Naive thymus-derived CD8-positive, alpha-beta T cell (primary cell): ENCODE results near the gene CFAP161. TPM values are rescaled to one million over a fixed set of nuclear protein-coding genes. Genes with fewer than 3 reads are reported as not detected.

Source experiments
- ATAC-seq, 2 donors: fragments of 150-1000 bp; cut with Tn5 transposase in 1 of 2; sonication (Bioruptor Pico), chemical (Tn5 transposase) in 1 of 2; 1 replicate in 1 of 2; 2 replicates in 1 of 2; pipeline ENCODE4 v1.10.0; 2021; ENCODE audit warnings: mild to moderate bottlenecking in 2 of 2, moderate library complexity in 2 of 2
- POLR2A ChIA-PET: fragments of 350-600 bp; sonication (Branson Sonifier 250); formaldehyde crosslinking; loops from one replicate; lab custom pipeline; 2021; ENCODE audit warnings: antibody characterized with exemption; lab: Charles Lee
- DNase-seq, 10 donors: peaks; one replicate each; pipeline versions ENCODE4 v3.0.0 to v3.0.0-alpha.2; 2020 to 2022
- H3K27ac Mint-ChIP-seq, 10 donors: one replicate each; pipeline ENCODE4 v1.8.0; 2020 to 2022; ENCODE audit warnings: mild to moderate bottlenecking in 10 of 10, mixed read lengths in 10 of 10, moderate library complexity in 4 of 10, inconsistent platforms in 1 of 10
- H3K27me3 Mint-ChIP-seq, 5 donors: one replicate each; pipeline ENCODE4 v1.8.0; 2021 to 2022; ENCODE audit warnings: mixed read lengths in 5 of 5
- H3K36me3 Mint-ChIP-seq, 3 donors: one replicate each; pipeline ENCODE4 v1.8.0; 2020 to 2022; ENCODE audit warnings: mixed read lengths in 3 of 3, mild to moderate bottlenecking in 2 of 3, inconsistent platforms in 1 of 3
- H3K4me1 Mint-ChIP-seq, 4 donors: one replicate each; pipeline ENCODE4 v1.8.0; 2021 to 2022; ENCODE audit warnings: mixed read lengths in 4 of 4
- H3K4me3 Mint-ChIP-seq, 10 donors: one replicate each; pipeline ENCODE4 v1.8.0; 2020 to 2022; ENCODE audit warnings: mild to moderate bottlenecking in 10 of 10, mixed read lengths in 10 of 10, moderate library complexity in 6 of 10, inconsistent platforms in 1 of 10
- H3K9me3 Mint-ChIP-seq, 9 donors: one replicate each; pipeline ENCODE4 v1.8.0; 2020 to 2022; ENCODE audit warnings: mixed read lengths in 9 of 9, mild to moderate bottlenecking in 3 of 9, inconsistent platforms in 1 of 9, moderate library complexity in 1 of 9
- polyA plus RNA-seq, 3 donors: library from polyadenylated mRNA; unstranded; fragments of 300-500 nt; fragmentation: Illumina TruSeq; gene quantifications; one replicate each; pipeline ENCODE4 v1.2.3, GENCODE V29; 2021
- total RNA-seq, 8 experiments: library from RNA in 2 of 8; stranded (reverse) in 2 of 8; gene quantifications; one replicate each; pipeline ENCODE4 v1.2.3 and lab custom pipeline; 2021 to 2026

Gene CFAP161
- total and polyA plus RNA-seq, 5 experiments from 2014 or later, result 0.21 TPM; not detected in 4

- Mint-ChIP-seq H3K27ac (no peak overlapping the region), H3K36me3 (peaks cover 0 to 6% (median 0%) of the 10 kb centered on the region in 3 donors), H3K4me1 (peaks cover 0 to 18% (median 7%) of the 10 kb centered on the region in 4 donors), H3K4me3 (no peak overlapping the region), H3K9me3 (no peaks in the 10 kb centered on the region), H3K27me3 (peaks cover 27 to 56% (median 41%) of the 10 kb centered on the region in 5 donors)
- POLR2A ChIA-PET, result no interaction called here
- DNase-seq, result no peak
- ATAC-seq, result no peak
Measured at GRCh38 chr15:81097116-81097889, 36.8 kb upstream of the CFAP161 start.

- peak overlapping the region in 1 of 10 donors; percentile 1 for H3K27ac Mint-ChIP-seq
- H3K27me3 Mint-ChIP-seq, result peaks cover 25 to 56% (median 36%) of the 10 kb centered on the region in 5 donors
- DNase-seq (no peak), ATAC-seq (no peak)
- no peaks in the 10 kb centered on the region for H3K9me3 Mint-ChIP-seq
- H3K4me1 Mint-ChIP-seq, result peaks cover 0 to 18% (median 7%) of the 10 kb centered on the region in 4 donors
- H3K4me3 Mint-ChIP-seq, result no peak overlapping the region
- POLR2A ChIA-PET, result no interaction called here
- peaks cover 0 to 6% (median 0%) of the 10 kb centered on the region in 3 donors for H3K36me3 Mint-ChIP-seq
Measured at GRCh38 chr15:81097890-81098280, 36.2 kb upstream of the CFAP161 start.

DNA sequence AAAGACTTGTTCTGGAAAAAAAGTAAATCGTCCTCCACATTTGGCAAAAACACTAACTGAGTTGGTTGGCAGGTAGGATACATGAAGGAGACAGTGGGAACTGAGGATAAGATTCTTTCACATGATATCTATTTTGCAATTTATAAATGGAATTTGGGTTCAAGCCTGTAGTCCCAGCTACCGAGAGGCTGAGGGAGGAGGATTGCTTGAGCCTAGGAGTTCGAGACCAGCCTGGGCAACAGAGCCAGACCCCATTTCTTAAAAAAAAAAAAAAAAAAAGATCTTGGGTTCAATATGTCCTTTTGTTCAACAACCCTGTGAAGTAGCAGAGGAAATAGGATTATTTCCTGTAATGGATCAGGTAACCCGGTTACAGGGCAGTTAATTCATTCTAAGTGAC lies 35.7 kb upstream of the CFAP161 start:
- Mint-ChIP-seq H3K4me1 (peaks cover 0 to 18% (median 7%) of the 10 kb centered on the region in 4 donors), H3K27me3 (peaks cover 25 to 56% (median 35%) of the 10 kb centered on the region in 5 donors), H3K4me3 (no peak overlapping the region), H3K27ac (peak overlapping the region in 1 of 10 donors; percentile 1), H3K9me3 (no peaks in the 10 kb centered on the region), H3K36me3 (peaks cover 0 to 6% (median 0%) of the 10 kb centered on the region in 3 donors)
- ATAC-seq (no peak), DNase-seq (no peak)
- POLR2A ChIA-PET, result no interaction called here

DNA sequence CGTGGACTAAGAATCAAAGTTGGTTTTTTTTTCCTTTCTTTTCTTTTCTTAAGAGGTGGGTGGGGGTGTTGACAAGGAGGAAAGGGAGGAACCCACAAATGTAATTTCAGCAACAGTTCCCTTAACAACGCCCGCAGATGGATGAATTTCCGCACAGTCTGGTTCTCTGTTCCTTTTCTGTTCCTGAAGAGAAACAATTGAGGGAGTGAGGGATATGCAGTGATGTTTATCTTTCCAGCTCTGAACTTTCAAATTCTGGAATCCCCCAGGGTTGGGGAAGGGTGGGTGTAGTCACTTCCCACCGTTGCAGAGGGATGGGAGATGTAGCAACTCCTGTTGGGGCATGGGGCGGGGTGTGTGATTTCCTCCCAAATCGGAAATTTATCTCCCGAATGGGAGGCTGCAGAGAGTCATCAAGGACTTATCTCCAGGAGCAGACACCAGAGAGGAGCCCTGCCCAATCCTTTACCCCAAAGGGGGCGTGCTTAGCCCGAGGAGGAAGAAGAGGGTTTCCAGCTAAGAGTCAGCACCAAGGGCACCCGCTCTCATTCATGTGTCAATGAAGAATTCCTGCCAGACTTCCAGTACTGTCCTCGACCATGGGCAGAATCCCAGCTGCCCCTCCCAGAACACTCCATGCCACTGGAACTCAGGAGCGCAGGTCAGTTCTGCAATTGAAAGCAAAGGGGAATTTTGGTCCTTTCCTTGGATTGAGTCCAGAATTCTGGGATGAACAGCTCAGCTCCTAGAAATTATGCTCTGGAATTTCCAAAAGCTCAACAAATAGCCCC lies 35.0 kb upstream of the CFAP161 start:
- Mint-ChIP-seq H3K36me3 (peaks cover 0 to 6% (median 0%) of the 10 kb centered on the region in 3 donors), H3K4me3 (no peak overlapping the region), H3K4me1 (peaks cover 0 to 18% (median 7%) of the 10 kb centered on the region in 4 donors), H3K27ac (peak overlapping the region in 1 of 10 donors; percentile 15), H3K27me3 (peaks cover 25 to 52% (median 33%) of the 10 kb centered on the region in 5 donors), H3K9me3 (no peaks in the 10 kb centered on the region)
- no peak for ATAC-seq
- DNase-seq, result no peak
- POLR2A ChIA-PET, result no interaction called here

DNA sequence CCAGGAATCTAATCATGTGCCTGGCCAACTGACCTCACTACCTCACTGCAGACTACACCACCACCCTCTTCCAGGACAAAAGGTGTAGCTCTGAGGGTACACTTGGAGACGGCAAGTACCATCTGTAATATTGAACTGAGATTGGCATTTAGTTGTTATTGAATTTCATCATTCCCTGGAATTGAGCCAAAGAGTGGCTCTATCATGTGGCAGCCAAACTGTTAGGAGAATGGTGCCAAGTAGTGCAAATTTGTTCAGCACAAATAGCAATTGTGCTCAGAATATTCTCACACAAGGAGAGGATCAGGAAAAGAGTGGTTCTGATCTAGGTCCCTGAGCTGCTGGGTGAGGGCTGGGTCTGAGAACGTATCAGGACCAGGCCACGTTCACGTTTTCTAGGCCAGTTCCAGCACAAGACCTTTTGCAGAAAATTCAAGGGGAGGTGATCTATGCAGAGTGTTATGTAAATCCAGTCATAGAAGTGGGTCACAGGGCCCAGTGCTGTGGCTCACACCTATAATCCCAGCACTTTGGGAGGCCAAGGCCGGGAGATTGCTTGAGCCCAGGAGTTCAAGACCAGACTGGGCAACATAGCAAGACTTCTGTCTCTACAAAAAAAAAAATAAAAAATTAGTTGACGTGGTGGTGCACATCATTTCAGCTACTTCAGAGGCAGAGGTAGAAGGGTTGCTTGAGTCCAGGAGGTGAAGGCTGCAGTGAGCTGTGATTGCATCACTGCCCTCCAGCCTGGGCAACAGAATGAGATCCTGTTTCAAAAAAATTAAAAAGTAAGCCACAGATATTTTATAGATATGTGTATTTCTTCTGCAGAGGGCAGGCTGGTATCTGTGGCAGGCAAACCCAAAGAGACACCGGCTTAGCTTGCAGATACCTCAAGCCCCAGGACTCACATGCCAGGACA lies 31.9 kb upstream of the CFAP161 start:
- Mint-ChIP-seq H3K36me3 (no peaks in the 10 kb centered on the region), H3K4me1 (peaks cover 2 to 18% (median 7%) of the 10 kb centered on the region in 4 donors), H3K4me3 (no peak overlapping the region), H3K9me3 (no peaks in the 10 kb centered on the region), H3K27me3 (peaks cover 18 to 41% (median 35%) of the 10 kb centered on the region in 5 donors), H3K27ac (no peak overlapping the region)
- ATAC-seq (no peak), DNase-seq (no peak)
- POLR2A ChIA-PET, result no interaction called here

DNA sequence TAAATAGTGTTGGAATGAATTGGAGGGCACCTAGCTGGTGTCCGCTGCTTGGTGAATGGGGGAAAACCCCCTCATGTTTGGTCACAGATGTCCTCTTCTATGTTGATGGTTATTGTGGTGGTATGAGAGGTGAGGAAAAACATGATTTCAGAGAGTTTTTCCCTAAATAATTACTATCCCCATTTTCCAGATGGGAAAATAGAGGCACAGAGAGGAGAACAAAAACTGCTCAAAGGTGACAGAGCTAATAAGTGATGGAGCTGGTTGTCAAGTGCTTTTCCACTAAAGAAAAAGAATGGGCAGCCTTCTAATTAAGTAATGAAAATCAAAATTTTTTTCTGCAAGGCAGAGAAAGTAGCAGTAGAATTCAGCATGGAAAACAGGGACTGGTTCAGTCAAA lies 30.2 kb upstream of the CFAP161 start:
- DNase-seq (no peak), ATAC-seq (no peak)
- POLR2A ChIA-PET, result no interaction called here
- Mint-ChIP-seq H3K4me1 (peaks cover 0 to 8% (median 4%) of the 10 kb centered on the region in 4 donors), H3K27me3 (peaks cover 7 to 30% (median 18%) of the 10 kb centered on the region in 5 donors), H3K4me3 (no peak overlapping the region), H3K9me3 (no peaks in the 10 kb centered on the region), H3K27ac (no peak overlapping the region), H3K36me3 (no peaks in the 10 kb centered on the region)

DNA sequence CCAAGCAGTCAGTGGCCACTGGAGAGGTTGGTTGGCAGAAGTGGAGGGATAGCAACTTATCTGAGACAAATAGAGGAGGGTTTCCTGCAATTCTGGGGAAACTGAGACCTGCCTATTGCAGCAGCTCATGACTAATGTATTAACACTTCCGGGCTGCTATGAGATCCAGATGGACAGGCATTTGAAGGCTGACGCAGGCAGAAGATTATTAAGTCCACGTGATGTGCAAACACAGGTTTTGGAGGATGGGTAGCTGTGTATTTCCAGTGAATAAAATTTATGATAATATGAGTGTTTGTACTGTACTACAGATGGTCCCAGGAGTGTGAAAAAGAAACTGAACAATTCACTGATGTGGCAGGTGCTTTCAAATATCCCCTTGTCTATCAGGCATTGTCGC lies 28.5 kb upstream of the CFAP161 start:
- POLR2A ChIA-PET, result no interaction called here
- H3K27me3 Mint-ChIP-seq, result peaks cover 8 to 25% (median 16%) of the 10 kb centered on the region in 5 donors
- H3K4me3 Mint-ChIP-seq, result no peak overlapping the region
- no peaks in the 10 kb centered on the region for H3K9me3 Mint-ChIP-seq
- no peak for DNase-seq
- H3K36me3 Mint-ChIP-seq, result no peaks in the 10 kb centered on the region
- peaks cover 0 to 2% (median 0%) of the 10 kb centered on the region in 4 donors for H3K4me1 Mint-ChIP-seq
- ATAC-seq, result no peak
- H3K27ac Mint-ChIP-seq, result no peak overlapping the region

GRCh38 chr15:81106560-81106959 lies 27.5 kb upstream of the CFAP161 start:
- Mint-ChIP-seq H3K27ac (no peak overlapping the region), H3K4me1 (peaks cover 0 to 2% (median 0%) of the 10 kb centered on the region in 4 donors), H3K4me3 (no peak overlapping the region), H3K36me3 (no peaks in the 10 kb centered on the region), H3K9me3 (no peaks in the 10 kb centered on the region), H3K27me3 (peaks cover 13 to 32% (median 26%) of the 10 kb centered on the region in 5 donors)
- DNase-seq (peak in 8 of 10 donors; percentile 3 to 43 (median 24)), ATAC-seq (no peak)
- POLR2A ChIA-PET, result interaction anchor here (0.6 kb wide), 1 partner anchor 149 kb away, joined by 3 read pairs; no protein-coding TSS in a partner anchor

DNA sequence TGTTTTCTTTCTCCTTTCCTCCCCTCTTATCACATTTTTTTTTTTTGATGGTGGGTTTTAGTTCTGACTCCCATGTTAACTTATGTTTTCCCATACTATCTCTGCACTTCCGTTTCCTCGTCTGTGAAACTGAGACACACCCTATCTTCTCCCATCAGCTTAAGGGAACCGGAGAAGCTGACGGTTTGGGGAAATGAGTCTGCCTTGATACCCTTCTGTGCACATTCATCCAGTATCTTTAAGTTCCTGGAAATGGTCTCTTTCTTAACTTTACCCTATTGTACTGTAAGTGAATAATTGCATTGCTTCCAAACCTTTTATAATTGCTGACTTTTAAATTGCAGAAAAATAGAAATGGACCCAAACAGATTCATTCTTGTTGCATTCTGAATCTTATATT lies 26.2 kb upstream of the CFAP161 start:
- H3K27me3 Mint-ChIP-seq, result peaks cover 14 to 31% (median 27%) of the 10 kb centered on the region in 5 donors
- H3K4me1 Mint-ChIP-seq, result peaks cover 0 to 2% (median 0%) of the 10 kb centered on the region in 4 donors
- DNase-seq, result no peak
- POLR2A ChIA-PET, result no interaction called here
- H3K4me3 Mint-ChIP-seq, result no peak overlapping the region
- ATAC-seq, result no peak
- no peak overlapping the region for H3K27ac Mint-ChIP-seq
- no peaks in the 10 kb centered on the region for H3K9me3 Mint-ChIP-seq
- no peaks in the 10 kb centered on the region for H3K36me3 Mint-ChIP-seq

DNA sequence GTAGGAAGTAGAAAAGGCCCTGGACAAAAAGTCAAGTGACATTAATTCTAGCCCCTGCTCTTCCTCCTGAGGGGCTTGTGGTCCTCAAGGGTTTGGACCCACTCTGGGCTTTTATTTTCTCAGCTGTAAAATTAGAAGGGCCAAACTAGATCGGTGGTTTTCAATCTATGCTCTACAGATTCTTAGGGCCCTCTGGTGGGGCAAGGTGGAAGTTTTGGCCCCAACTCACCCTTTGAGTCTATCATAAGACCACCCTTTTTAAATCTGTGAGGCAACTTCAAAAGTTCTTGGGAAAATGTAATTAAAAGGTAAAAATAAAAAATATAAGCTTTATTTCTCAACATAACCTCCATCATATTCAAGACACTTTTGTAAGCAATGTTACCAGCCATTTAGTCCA lies 25.6 kb upstream of the CFAP161 start:
- DNase-seq, result peak in 2 of 10 donors; percentile 9 to 10
- Mint-ChIP-seq H3K27me3 (peaks cover 15 to 32% (median 27%) of the 10 kb centered on the region in 5 donors), H3K9me3 (no peaks in the 10 kb centered on the region), H3K36me3 (no peaks in the 10 kb centered on the region), H3K27ac (no peak overlapping the region), H3K4me3 (no peak overlapping the region), H3K4me1 (peaks cover 0 to 2% (median 0%) of the 10 kb centered on the region in 4 donors)
- ATAC-seq, result no peak
- POLR2A ChIA-PET, result no interaction called here

DNA sequence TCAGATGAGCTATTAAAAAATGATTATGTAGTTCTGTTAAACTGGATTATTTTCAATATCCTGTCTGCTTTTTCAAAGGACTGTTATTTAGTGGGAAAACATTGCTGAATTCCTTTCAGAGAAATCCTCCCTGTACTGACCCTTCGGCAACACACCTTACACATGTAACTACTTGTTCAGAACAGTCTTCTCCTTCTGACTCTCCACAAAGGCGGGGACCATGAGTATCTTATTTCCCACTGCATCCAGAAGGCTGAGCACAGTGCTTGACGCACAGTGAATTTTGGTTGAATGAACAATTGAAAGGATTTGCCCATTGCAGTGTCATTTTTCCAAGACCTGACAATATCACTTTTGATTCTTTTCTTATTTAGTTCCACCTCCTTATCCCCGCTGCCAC lies 23.1 kb upstream of the CFAP161 start:
- no peak overlapping the region for H3K27ac Mint-ChIP-seq
- H3K27me3 Mint-ChIP-seq, result peaks cover 18 to 42% (median 28%) of the 10 kb centered on the region in 5 donors
- no peaks in the 10 kb centered on the region for H3K9me3 Mint-ChIP-seq
- ATAC-seq (no peak), DNase-seq (no peak)
- peaks cover 0 to 2% (median 0%) of the 10 kb centered on the region in 4 donors for H3K4me1 Mint-ChIP-seq
- POLR2A ChIA-PET, result no interaction called here
- H3K36me3 Mint-ChIP-seq, result no peaks in the 10 kb centered on the region
- no peak overlapping the region for H3K4me3 Mint-ChIP-seq
